GM18951 (cell line): ENCODE measurements around the gene ADAMTS2.

ENCODE experiments used
- POLR2A ChIP-seq: IDR thresholded peaks from 4 replicates; pipeline ENCODE4 v1.6.1; 2011; ENCODE audit warnings: mild to moderate bottlenecking; ENCODE audit not compliant: insufficient read length, insufficient read depth; ENCODE audit errors: extremely low read depth
- in situ Hi-C: fragments of 300-500 bp; cut with MboI; formaldehyde crosslinking; loops from one replicate; pipeline ENCODE4 v1.12.0; 2022; ENCODE audit warnings: low sequenced_read_pairs, mixed read lengths, inconsistent platforms; ENCODE audit not compliant: unreplicated experiment

Gene ADAMTS2

GRCh38 chr5:179208706-179209358 is 136.4 kb downstream of the ADAMTS2 start:
- TF ChIP-seq POLR2A, result no peak
- in situ Hi-C loops, result no loop called here

DNA sequence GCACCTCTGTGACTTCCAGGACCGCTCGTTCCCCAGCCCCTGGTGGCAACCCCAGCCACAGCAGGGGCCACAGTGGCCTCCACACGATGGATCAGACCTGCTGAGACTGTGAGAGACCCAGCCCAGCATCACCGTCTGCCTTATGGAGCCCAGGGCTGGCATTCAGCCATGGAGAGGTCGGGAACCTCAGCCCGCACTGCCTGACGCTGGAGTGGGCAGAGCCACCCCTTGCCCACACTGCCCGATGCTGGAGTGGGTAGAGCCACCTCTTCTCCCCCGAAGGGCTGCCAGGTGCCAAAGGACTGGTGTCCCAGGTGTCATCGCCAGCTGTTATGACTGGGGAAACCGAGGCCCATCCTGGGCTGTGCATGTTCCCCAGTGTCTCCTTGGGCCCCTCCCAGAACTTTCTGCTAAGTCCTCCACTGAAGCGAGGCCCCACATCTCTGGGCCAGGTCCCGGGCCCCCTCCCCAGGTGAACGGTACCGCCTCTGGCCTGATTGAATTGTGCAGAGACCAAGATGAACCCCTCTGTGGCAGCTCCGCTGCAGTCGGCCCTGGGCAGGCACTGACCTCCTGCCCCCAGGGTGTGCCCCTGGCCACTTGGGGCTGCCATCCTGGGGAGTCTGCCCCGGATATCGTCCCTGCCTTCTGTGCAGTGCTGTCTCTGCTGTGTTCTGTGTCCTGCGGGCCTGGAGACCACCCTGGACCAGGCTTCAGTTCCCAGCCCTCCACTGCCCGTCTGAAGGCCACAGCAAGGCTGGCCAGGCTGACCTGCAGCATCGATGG is 137.1 kb downstream of the ADAMTS2 start:
- TF ChIP-seq POLR2A, result no peak
- in situ Hi-C loops, result no loop called here

DNA sequence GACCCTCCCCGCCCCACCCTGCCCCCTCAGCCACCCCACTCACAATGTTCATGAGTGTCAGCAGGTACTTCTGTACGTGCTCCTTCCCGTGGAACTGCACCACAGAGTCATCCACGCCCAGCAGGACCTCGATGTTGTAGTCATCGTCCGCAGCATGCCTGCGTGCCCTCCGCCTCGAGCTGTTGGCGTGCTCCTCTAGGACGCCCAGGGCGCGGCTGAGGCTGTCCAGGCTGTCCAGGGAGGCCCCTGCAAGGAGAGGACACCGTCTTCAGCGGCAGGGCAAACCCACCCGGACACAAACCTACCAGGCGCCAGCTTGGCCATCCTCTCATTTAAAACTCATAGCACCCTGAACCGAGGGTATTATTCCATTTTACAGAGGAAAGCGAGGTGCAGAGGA is 137.8 kb downstream of the ADAMTS2 start:
- TF ChIP-seq POLR2A, result no peak
- in situ Hi-C loops, result no loop called here

- in situ Hi-C loops, result no loop called here
- TF ChIP-seq POLR2A, result no peak
Measured at GRCh38 chr5:179206366-179206765, 138.9 kb downstream of the ADAMTS2 start.

GRCh38 chr5:179205277-179205676 is 140.0 kb downstream of the ADAMTS2 start:
- in situ Hi-C loops, result no loop called here
- no peak for TF ChIP-seq POLR2A

DNA sequence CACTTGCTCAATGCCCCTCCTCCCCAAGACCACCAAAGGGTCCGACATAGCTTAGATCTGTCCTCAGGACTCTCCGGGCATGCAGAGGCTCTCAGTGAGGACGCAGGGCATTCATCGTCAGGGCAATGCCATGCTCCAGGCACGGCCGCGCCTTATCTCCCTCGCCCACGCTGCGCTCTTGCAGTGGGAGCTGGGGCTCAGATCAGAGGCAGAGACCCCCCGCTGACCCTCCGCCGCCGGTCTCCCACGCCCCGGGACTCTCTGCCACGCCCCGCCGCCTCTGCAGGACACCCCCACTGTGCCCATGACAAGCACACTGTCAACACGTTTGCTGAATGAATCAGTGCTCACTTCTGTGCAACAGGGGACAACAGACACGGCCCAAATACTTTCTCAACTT is 140.7 kb downstream of the ADAMTS2 start:
- no peak for TF ChIP-seq POLR2A
- in situ Hi-C loops, result no loop called here

- in situ Hi-C loops, result no loop called here
- TF ChIP-seq POLR2A, result no peak
Measured at GRCh38 chr5:179203248-179203647, 142.0 kb downstream of the ADAMTS2 start.

- in situ Hi-C loops, result no loop called here
- TF ChIP-seq POLR2A, result no peak
Measured at GRCh38 chr5:179201986-179202385, 143.3 kb downstream of the ADAMTS2 start.

DNA sequence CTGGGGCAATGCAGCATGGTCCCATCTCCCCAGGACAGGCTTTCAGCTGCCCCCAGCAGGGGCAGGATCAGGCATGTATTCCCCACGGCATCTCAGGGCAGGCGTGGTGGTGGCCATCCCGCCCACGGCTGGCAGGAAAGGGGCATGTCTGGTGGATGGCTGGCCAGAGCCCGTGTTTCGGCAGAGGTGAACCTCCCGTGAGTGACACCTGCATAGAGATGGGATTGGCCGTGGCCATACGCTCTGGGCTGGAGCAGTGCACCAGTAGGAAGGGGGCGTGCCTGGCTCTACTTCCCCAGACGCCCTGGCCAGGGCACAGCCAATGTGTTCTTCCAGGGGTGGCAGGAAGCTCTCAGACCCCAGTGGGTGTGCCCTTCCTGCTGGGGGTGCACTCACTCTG is 146.0 kb downstream of the ADAMTS2 start:
- in situ Hi-C loops, result no loop called here
- TF ChIP-seq POLR2A, result no peak

DNA sequence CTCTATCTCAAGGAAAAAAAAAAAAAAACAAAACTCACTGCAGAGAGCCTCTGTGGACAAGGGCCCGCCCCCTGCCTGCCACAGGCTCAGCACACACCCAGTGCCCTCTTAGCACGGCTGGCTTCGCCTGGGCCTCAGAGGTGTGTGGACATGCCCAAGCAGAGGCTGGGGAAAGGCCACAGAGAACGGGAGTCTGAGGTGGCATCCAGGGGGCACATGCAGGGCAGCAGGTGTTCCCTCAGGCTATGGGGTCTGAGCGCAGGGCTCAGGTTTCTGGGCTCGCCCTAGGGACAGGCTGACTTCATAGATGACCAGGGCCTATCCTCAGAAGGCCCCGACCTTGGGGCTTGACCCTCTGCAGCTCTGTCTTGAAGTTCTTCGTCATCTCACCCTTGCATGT is 146.4 kb downstream of the ADAMTS2 start:
- in situ Hi-C loops, result no loop called here
- no peak for TF ChIP-seq POLR2A

GRCh38 chr5:179196405-179197079 is 148.7 kb downstream of the ADAMTS2 start:
- in situ Hi-C loops, result no loop called here
- TF ChIP-seq POLR2A, result no peak

DNA sequence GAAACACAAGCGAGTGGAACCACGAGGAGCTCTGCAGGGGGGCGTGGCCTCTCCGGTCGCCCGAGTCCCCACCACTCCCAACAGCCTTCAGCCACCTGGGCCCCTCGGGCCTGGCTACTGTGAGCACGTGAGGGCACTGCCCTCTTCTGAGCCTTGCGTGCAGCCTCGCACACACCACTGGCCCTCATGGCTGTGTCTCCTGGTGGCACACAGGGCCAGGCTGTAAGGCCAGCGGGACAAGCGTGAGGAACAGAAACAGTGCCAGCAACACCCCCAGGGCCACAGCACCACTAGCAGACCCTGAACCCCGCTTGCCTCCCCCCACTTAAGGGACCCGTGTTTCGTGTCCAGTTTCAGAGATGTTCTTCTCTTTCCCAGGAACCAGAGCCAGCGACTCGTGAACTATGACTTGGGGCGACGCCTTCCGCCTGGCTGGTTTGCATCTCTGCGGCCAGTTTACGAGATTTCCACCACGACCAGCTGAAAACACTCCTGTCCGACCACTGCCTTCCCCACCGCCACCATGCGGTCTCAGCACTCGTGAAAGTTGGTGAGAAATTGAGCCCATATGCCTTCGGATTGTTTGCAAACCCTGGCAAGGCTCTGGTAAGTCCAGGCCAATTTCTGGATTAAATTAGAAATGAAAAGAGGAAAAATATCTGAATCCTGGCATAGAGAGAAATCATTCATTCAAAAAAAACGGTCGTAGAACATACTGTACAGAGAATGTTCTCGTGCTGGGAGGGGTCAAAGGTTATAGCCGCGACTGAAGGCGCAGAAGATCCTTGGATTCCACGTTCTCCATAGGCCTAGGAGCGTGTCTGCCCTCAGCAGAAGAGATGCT is 149.5 kb downstream of the ADAMTS2 start:
- TF ChIP-seq POLR2A, result no peak
- in situ Hi-C loops, result no loop called here

DNA sequence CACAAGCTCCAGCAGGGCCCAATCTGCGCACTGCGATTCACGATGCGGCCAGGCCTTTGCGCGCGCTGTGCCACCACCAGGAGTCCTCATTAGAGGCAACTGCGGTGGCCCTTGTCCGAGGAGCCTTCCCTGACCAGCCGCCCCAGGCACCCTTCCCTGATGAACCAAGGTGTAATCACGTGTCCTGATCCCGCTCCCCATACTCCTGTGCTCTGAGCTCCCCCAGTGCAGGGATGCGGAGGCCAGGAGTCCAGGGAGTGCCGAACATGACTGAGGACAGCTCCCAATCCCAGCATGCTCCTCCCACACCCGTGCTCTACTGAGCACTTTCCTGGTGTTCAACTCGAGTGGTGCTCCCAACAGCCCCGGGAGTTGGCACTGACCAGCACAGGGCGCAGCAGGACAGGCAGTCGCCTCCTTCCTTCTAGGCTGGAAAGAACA is 150.3 kb downstream of the ADAMTS2 start:
- TF ChIP-seq POLR2A, result no peak
- in situ Hi-C loops, result no loop called here

- TF ChIP-seq POLR2A, result no peak
- in situ Hi-C loops, result no loop called here
Measured at GRCh38 chr5:179194201-179194910, 150.9 kb downstream of the ADAMTS2 start.
